Mesendoderm (in vitro differentiated cells): ENCODE measurements around the gene ABCC4.
"Not testable (repeated sequence)": the region's sequence is repeated elsewhere in the genome, so short reads cannot be mapped to it uniquely, and the experiment has no call there.

Source experiments
- DNase-seq: peaks from one replicate; pipeline ENCODE4 v3.0.0; 2013
- H2AK5ac ChIP-seq: 2 replicates; pipeline ENCODE4 v1.6.1; 2013; ENCODE audit warnings: low read length, inconsistent platforms
- H2BK120ac ChIP-seq: 2 replicates; pipeline ENCODE4 v1.6.1; 2013; ENCODE audit warnings: low read depth, mild to moderate bottlenecking, low read length, moderate library complexity, mixed read lengths
- H2BK15ac ChIP-seq: replicated peaks from 2 replicates; pipeline ENCODE4 v1.6.1; 2013; ENCODE audit warnings: low read depth, mild to moderate bottlenecking, moderate library complexity
- H2BK5ac ChIP-seq: 2 replicates; pipeline ENCODE4 v1.6.1; 2013; ENCODE audit warnings: low read length, inconsistent platforms
- H3K18ac ChIP-seq: 2 replicates; pipeline ENCODE4 v1.6.1; 2013; ENCODE audit warnings: mild to moderate bottlenecking, low read length, mixed read lengths
- H3K23ac ChIP-seq: one replicate; pipeline ENCODE4 v1.6.1; 2013; ENCODE audit warnings: low read length
- H3K27ac ChIP-seq: 2 replicates; pipeline ENCODE4 v1.5.1; 2013; ENCODE audit warnings: low read depth, mild to moderate bottlenecking, inconsistent platforms, low read length, moderate library complexity
- H3K27me3 ChIP-seq: 2 replicates; pipeline ENCODE4 v1.6.1; 2013; ENCODE audit warnings: low read length, control low read depth, mild to moderate bottlenecking, inconsistent platforms; ENCODE audit not compliant: insufficient read depth, poor library complexity
- H3K36me3 ChIP-seq: 2 replicates; pipeline ENCODE4 v1.6.1; 2013; ENCODE audit warnings: low read length, inconsistent platforms; ENCODE audit not compliant: control insufficient read depth, insufficient read depth
- H3K4ac ChIP-seq: one replicate; pipeline ENCODE4 v1.6.1; 2013; ENCODE audit warnings: low read depth, mild to moderate bottlenecking, low read length, moderate library complexity
- H3K4me1 ChIP-seq: 2 replicates; pipeline ENCODE4 v1.6.1; 2013; ENCODE audit warnings: low read depth, low read length, inconsistent platforms; ENCODE audit not compliant: control insufficient read depth
- H3K4me2 ChIP-seq: 2 replicates; pipeline ENCODE4 v1.6.1; 2013; ENCODE audit warnings: low read length
- H3K4me3 ChIP-seq: 2 replicates; pipeline ENCODE4 v1.5.1; 2013; ENCODE audit warnings: mild to moderate bottlenecking, low read length
- H3K56ac ChIP-seq: one replicate; pipeline ENCODE4 v1.6.1; 2013; ENCODE audit warnings: low read length
- H3K79me1 ChIP-seq: 2 replicates; pipeline ENCODE4 v1.6.1; 2013; ENCODE audit warnings: low read length, inconsistent platforms
- H3K79me2 ChIP-seq: 2 replicates; pipeline ENCODE4 v1.6.1; 2013; ENCODE audit warnings: mild to moderate bottlenecking, low read length; ENCODE audit not compliant: control insufficient read depth, insufficient read depth
- H3K9ac ChIP-seq: 2 replicates; pipeline ENCODE4 v1.6.1; 2013; ENCODE audit warnings: low read length, inconsistent platforms
- H4K5ac ChIP-seq: one replicate; pipeline ENCODE4 v1.6.1; 2013; ENCODE audit warnings: low read length
- H4K8ac ChIP-seq: one replicate; pipeline ENCODE4 v1.6.1; 2013; ENCODE audit warnings: low read depth, mild to moderate bottlenecking, control low read depth, low read length, moderate library complexity
- WGBS: extraction: QIAGEN DNeasy Blood & Tissue Kit; methylation state at CpG from one replicate; pipeline ENCODE4 v1.1.7; 2013; ENCODE audit warnings: low lambda C conversion rate, missing lambda C conversion rate; ENCODE audit not compliant: insufficient coverage; ENCODE audit errors: extremely low coverage; 5-methylcytosine and 5-hydroxymethylcytosine counted together

ABCC4 gene

DNA sequence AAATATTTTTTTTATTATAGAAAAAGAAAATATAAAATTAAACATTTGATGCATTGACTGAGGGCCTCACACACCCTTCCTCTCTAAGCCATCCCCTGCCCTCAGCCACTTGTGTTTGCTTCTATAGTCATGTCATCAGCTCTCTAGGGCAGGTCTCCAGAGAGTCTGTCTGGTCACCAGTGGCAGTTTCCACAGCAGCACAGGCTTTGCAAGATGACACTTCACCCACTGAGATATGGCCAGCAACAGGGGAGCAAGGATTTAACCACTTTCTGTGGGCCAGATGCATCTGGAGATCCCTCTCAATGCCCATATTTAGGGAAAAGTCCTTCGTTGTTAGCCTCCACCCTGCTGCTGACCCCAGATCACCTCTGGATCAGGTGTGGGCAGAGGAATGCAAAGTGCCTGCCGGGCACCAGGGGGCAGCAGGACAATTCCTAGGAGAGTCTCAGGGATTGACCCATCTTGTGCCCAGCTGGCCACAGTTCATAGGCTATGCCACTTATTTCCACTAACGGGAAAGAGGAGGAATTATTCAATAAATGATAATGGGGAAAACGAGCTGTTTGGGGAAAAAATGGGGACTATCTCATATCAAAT, 4.8 kb downstream of the ABCC4 start:
- Histone ChIP-seq H3K4ac (no peak overlapping the region), H3K4me1 (no peaks in the 10 kb centered on the region), H3K9ac (no peak overlapping the region), H3K79me1 (peaks cover 2% of the 10 kb centered on the region), H3K56ac (no peak overlapping the region), H4K5ac (no peak overlapping the region), H3K18ac (no peak overlapping the region), H2BK120ac (no peak overlapping the region), H3K27ac (no peak overlapping the region), H2AK5ac (no peak overlapping the region), H3K27me3 (no peaks in the 10 kb centered on the region), H3K36me3 (no peaks in the 10 kb centered on the region), H3K79me2 (no peaks in the 10 kb centered on the region), H2BK5ac (no peak overlapping the region), H3K23ac (no peak overlapping the region), H4K8ac (no peak overlapping the region), H2BK15ac (no peak overlapping the region), H3K4me3 (no peak overlapping the region), H3K4me2 (no peak overlapping the region)
- WGBS, result no CpG with 5 or more reads among the region's 4 CpGs
- DNase-seq, result peak; percentile 70

DNA sequence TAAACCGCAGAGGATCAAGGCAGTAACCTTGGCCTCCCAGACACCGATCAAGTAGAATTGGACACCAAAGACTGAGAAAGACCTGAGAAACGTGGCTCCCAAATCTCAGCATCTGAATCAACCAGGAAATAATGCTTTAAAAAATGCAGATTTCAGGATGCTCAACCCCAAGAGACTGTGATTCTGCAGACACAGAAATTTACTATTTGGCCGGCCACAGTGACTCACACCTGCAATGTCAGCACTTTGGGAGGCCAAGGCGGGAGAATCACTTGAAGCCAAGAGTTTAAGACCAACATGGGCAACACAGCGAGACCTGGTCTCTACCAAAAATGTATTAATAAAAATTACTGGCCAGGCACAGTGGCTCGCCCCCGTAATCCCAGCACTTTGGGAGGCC, 6.2 kb downstream of the ABCC4 start:
- Histone ChIP-seq H3K79me1 (peaks cover 2% of the 10 kb centered on the region), H3K4me2 (no peak overlapping the region), H3K4me1 (no peaks in the 10 kb centered on the region), H2BK15ac (no peak overlapping the region), H2BK5ac (no peak overlapping the region), H3K4me3 (no peak overlapping the region), H4K8ac (no peak overlapping the region), H4K5ac (no peak overlapping the region), H2AK5ac (no peak overlapping the region), H3K23ac (no peak overlapping the region), H3K27ac (no peak overlapping the region), H3K18ac (no peak overlapping the region), H3K27me3 (no peaks in the 10 kb centered on the region), H3K56ac (no peak overlapping the region), H3K79me2 (no peaks in the 10 kb centered on the region), H2BK120ac (no peak overlapping the region), H3K36me3 (no peaks in the 10 kb centered on the region), H3K9ac (no peak overlapping the region), H3K4ac (no peak overlapping the region)
- WGBS, result no CpG with 5 or more reads among the region's 8 CpGs
- no peak for DNase-seq

DNA sequence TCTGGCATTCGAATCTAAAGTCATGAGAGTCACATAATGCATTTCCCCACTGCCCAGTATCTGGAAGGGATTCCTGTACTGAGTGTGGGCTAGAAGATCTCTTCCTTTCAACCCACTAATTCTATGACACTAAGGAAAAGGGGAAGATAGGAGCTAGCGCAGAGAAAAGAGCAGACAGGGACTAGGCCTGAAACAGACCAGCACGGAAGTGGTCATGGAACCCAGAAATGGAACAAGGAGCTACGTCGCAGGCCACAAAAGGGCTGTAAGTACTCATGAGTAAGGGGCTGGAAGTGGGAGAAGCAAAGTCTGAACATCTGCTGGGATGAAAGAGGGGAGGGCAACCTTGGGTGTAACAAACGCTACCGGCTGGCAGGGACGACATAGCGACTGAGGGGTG, 8.6 kb downstream of the ABCC4 start:
- H3K4me3 ChIP-seq, result no peak overlapping the region

DNA sequence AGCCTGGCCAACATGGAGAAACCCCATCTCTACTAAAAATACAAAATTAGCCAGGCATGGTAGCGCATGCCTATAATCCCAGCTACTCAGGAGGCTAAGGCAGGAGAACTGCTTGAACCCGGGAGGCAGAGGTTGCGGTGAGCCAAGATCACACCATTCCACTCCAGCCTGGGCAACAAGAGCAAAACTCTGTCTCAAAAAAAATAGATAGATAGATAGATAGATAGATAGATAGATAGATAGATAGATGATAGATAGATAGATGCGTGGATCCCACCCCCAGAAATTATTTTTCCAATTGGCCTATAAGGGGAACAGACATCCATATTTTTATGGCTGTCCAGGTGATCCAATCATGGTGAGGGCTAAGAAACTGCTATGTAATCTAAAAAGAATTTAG, 11.3 kb downstream of the ABCC4 start:
- not testable (repeated sequence) for H3K79me2 ChIP-seq, H3K27ac ChIP-seq, H3K4me1 ChIP-seq, H2BK120ac ChIP-seq, H3K9ac ChIP-seq, H2AK5ac ChIP-seq, H3K36me3 ChIP-seq, H3K4me2 ChIP-seq, H2BK5ac ChIP-seq, H3K79me1 ChIP-seq, H3K18ac ChIP-seq, H3K4ac ChIP-seq, H2BK15ac ChIP-seq, DNase-seq, H3K27me3 ChIP-seq, H3K56ac ChIP-seq, H4K8ac ChIP-seq, H3K4me3 ChIP-seq, H4K5ac ChIP-seq, H3K23ac ChIP-seq
- no CpG with 5 or more reads among the region's 4 CpGs for WGBS

More for the DNA sequence above, 8.6 kb downstream of the ABCC4 start:
- H3K23ac ChIP-seq, result no peak overlapping the region
- peaks cover 2% of the 10 kb centered on the region for H3K79me1 ChIP-seq
- H3K4me1 ChIP-seq, result no peaks in the 10 kb centered on the region
- no peak overlapping the region for H3K9ac ChIP-seq
- DNase-seq, result no peak
- no peak overlapping the region for H4K5ac ChIP-seq
- no peak overlapping the region for H2BK5ac ChIP-seq
- H3K4me2 ChIP-seq, result no peak overlapping the region
- H3K79me2 ChIP-seq, result no peaks in the 10 kb centered on the region
- H2AK5ac ChIP-seq, result no peak overlapping the region
- no peaks in the 10 kb centered on the region for H3K36me3 ChIP-seq
- no peaks in the 10 kb centered on the region for H3K27me3 ChIP-seq
- no peak overlapping the region for H3K27ac ChIP-seq
- H2BK120ac ChIP-seq, result no peak overlapping the region
- H3K4ac ChIP-seq, result no peak overlapping the region
- no peak overlapping the region for H3K56ac ChIP-seq
- no peak overlapping the region for H4K8ac ChIP-seq
- whole genome bisulfite sequencing, result no CpG with 5 or more reads among the region's 9 CpGs
- H2BK15ac ChIP-seq, result no peak overlapping the region
- H3K18ac ChIP-seq, result no peak overlapping the region

DNA sequence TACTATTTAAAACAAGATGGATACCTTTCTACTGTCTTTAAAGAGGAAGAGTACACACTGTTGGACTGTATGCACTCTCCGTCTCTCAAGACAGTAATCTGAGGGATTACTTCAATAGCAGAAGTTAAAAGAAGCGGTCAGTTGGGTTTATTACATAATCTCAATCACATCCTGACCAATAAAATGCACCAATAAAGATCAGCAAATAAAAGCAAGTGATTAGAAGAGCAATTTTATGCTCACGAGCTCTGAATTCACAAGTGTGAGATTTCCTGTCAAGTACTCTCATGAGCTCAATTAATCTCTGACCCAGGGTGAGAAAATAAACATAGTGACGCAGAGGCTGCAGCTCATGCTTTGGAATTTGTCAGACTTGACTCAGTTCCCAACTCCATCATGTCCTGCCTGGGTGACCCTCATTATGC, 12.2 kb downstream of the ABCC4 start:
- no peaks in the 10 kb centered on the region for H3K79me2 ChIP-seq
- H2BK15ac ChIP-seq, result no peak overlapping the region

DNA sequence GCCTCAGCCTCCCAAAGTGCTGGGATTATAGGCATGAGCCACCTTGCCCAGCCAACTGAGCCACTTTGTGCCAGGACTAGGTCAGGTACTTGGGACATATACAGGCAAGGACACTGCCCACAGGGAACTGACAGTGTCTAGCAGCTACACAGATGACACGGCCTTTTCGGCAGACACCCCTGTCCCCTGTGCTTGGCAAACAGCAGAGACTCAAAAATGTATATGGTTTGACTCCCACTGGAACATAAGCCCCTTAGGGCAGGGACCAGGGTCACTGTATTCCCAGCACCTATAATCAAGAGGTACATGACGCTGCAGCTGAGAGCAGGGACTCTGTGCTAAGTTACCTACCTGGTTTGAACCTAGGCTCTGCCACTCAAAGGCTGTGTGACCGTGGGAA, 16.8 kb downstream of the ABCC4 start:
- no CpG with 5 or more reads among the region's 4 CpGs for WGBS

More for the DNA sequence above, 12.2 kb downstream of the ABCC4 start:
- Histone ChIP-seq H3K23ac (no peak overlapping the region), H2BK5ac (no peak overlapping the region), H3K4me3 (no peak overlapping the region), H4K8ac (no peak overlapping the region), H3K36me3 (no peaks in the 10 kb centered on the region), H3K4me2 (no peak overlapping the region), H3K4ac (no peak overlapping the region), H2BK120ac (no peak overlapping the region), H3K18ac (no peak overlapping the region), H3K27ac (no peak overlapping the region), H3K56ac (no peak overlapping the region), H3K9ac (no peak overlapping the region), H2AK5ac (no peak overlapping the region), H3K4me1 (no peaks in the 10 kb centered on the region), H4K5ac (no peak overlapping the region), H3K79me1 (no peaks in the 10 kb centered on the region), H3K27me3 (no peaks in the 10 kb centered on the region)
- no peak for DNase-seq
- WGBS, result no CpG with 5 or more reads among the region's 4 CpGs

More for the DNA sequence above, 16.8 kb downstream of the ABCC4 start:
- Histone ChIP-seq H2BK120ac (no peak overlapping the region), H3K36me3 (no peaks in the 10 kb centered on the region), H3K4me2 (no peak overlapping the region), H2BK5ac (no peak overlapping the region), H2BK15ac (no peak overlapping the region), H2AK5ac (no peak overlapping the region), H3K4me1 (peaks cover 2% of the 10 kb centered on the region), H3K18ac (no peak overlapping the region), H3K23ac (no peak overlapping the region), H3K79me2 (no peaks in the 10 kb centered on the region), H4K8ac (no peak overlapping the region), H3K4ac (no peak overlapping the region), H4K5ac (no peak overlapping the region), H3K4me3 (no peak overlapping the region), H3K56ac (no peak overlapping the region), H3K9ac (no peak overlapping the region), H3K79me1 (no peaks in the 10 kb centered on the region), H3K27ac (no peak overlapping the region), H3K27me3 (no peaks in the 10 kb centered on the region)
- DNase-seq, result no peak
